Naive thymus-derived CD4-positive, alpha-beta T cell (primary cell): ENCODE results near the gene COL2A1. TPM values are rescaled to one million over a fixed set of nuclear protein-coding genes. Genes with fewer than 3 reads are reported as not detected.

Experiments used
- ATAC-seq: fragments of 150-1000 bp; cut with Tn5 transposase; 2 replicates; pipeline ENCODE4 v1.10.0; 2021; ENCODE audit warnings: mild to moderate bottlenecking, moderate library complexity
- CTCF ChIA-PET: fragments of 350-600 bp; sonication (Branson Sonifier 250); formaldehyde crosslinking; loops from one replicate; lab custom pipeline; 2021; ENCODE audit warnings: antibody characterized with exemption; lab: Charles Lee
- POLR2A ChIA-PET: fragments of 350-600 bp; sonication (Branson Sonifier 250); formaldehyde crosslinking; loops from one replicate; lab custom pipeline; 2021; ENCODE audit warnings: antibody characterized with exemption, inconsistent platforms; lab: Charles Lee
- DNase-seq, 9 donors: peaks; one replicate each; pipeline versions ENCODE4 v3.0.0 to v3.0.0-alpha.2; 2020 to 2022; ENCODE audit warnings: mixed read lengths in 1 of 9
- H3K27ac ChIP-seq: one replicate; pipeline ENCODE4 v1.7.0; 2013; ENCODE audit warnings: mild to moderate bottlenecking, low read depth, low read length, moderate library complexity
- H3K27me3 ChIP-seq, 2 donors: one replicate each; pipeline ENCODE4 v1.7.0; 2013; ENCODE audit warnings: low read length in 2 of 2, mild to moderate bottlenecking in 2 of 2, moderate library complexity in 2 of 2; ENCODE audit not compliant: control insufficient read depth in 2 of 2, insufficient read depth in 2 of 2
- H3K36me3 ChIP-seq, 3 experiments: 1 replicate in 2 of 3; 2 replicates in 1 of 3; pipeline ENCODE4 v1.7.0; 2013; ENCODE audit warnings: low read length in 3 of 3, mild to moderate bottlenecking in 3 of 3, moderate library complexity in 1 of 3; ENCODE audit not compliant: insufficient read depth in 3 of 3, control insufficient read depth in 2 of 3
- H3K4me1 ChIP-seq, 2 donors: one replicate each; pipeline ENCODE4 v1.7.0; 2013; ENCODE audit warnings: low read length in 2 of 2, mild to moderate bottlenecking in 2 of 2, moderate library complexity in 1 of 2; ENCODE audit not compliant: control insufficient read depth in 2 of 2, insufficient read depth in 2 of 2
- H3K4me3 ChIP-seq: 2 replicates; pipeline ENCODE4 v1.7.0; 2013; ENCODE audit warnings: mild to moderate bottlenecking, low read length
- H3K9me3 ChIP-seq, 3 experiments: 1 replicate in 2 of 3; 2 replicates in 1 of 3; pipeline ENCODE4 v1.7.0; 2013; ENCODE audit warnings: low read length in 3 of 3; ENCODE audit not compliant: control insufficient read depth in 2 of 3
- H3K27ac Mint-ChIP-seq, 9 donors: one replicate each; pipeline ENCODE4 v1.8.0; 2020 to 2022; ENCODE audit warnings: mixed read lengths in 9 of 9, mild to moderate bottlenecking in 8 of 9, moderate library complexity in 5 of 9, inconsistent platforms in 2 of 9
- H3K27me3 Mint-ChIP-seq, 5 donors: one replicate each; pipeline ENCODE4 v1.8.0; 2021 to 2022; ENCODE audit warnings: mixed read lengths in 5 of 5, mild to moderate bottlenecking in 1 of 5
- H3K36me3 Mint-ChIP-seq, 5 donors: one replicate each; pipeline ENCODE4 v1.8.0; 2020 to 2022; ENCODE audit warnings: mixed read lengths in 5 of 5, mild to moderate bottlenecking in 3 of 5, inconsistent platforms in 1 of 5
- H3K4me1 Mint-ChIP-seq, 7 donors: one replicate each; pipeline ENCODE4 v1.8.0; 2020 to 2022; ENCODE audit warnings: mixed read lengths in 7 of 7, mild to moderate bottlenecking in 3 of 7, inconsistent platforms in 1 of 7
- H3K4me3 Mint-ChIP-seq, 10 donors: one replicate each; pipeline ENCODE4 v1.8.0; 2020 to 2022; ENCODE audit warnings: mild to moderate bottlenecking in 10 of 10, mixed read lengths in 10 of 10, moderate library complexity in 6 of 10, inconsistent platforms in 2 of 10
- H3K9me3 Mint-ChIP-seq, 11 donors: one replicate each; pipeline ENCODE4 v1.8.0; 2020 to 2022; ENCODE audit warnings: mixed read lengths in 11 of 11, mild to moderate bottlenecking in 4 of 11, inconsistent platforms in 1 of 11, moderate library complexity in 1 of 11
- intact Hi-C, 2 donors: fragments of 100-400 bp; cut with micrococcal nuclease; formaldehyde crosslinking; loops; one replicate each; pipeline ENCODE4 v1.15.1; 2023
- polyA plus RNA-seq, 2 donors: library from polyadenylated mRNA; unstranded; fragments of 300-500 nt; fragmentation: Illumina TruSeq; gene quantifications; one replicate each; pipeline ENCODE4 v1.2.3, GENCODE V29; 2021
- total RNA-seq, 6 experiments: library from RNA in 5 of 6; stranded (reverse) in 5 of 6; gene quantifications; 1 replicate in 5 of 6; 2 replicates in 1 of 6; pipeline ENCODE4 v1.2.3 and lab custom pipeline; 2021 to 2026

COL2A1 gene
- total and polyA plus RNA-seq, 7 experiments from 2014 or later = not detected

DNA sequence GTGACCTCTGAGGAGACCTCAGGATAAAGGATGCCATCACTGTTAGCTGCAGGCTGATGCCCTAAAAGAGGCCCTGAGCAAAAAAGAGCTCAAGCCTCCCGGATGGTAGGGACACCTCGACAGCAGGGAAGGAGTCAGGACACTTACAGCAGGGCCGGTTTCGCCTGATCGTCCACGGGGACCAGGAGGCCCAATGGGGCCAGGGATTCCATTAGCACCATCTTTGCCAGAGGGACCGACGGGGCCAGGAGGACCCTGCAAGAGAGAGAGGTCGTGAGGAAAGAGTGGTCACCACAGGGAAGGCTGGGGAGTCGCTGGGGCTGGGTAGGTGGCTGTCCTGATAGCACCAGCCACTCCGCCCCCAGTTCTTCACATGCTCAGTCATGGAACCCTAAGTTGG, 28.5 kb downstream of the COL2A1 start:
- H3K27me3 ChIP-seq = no peaks in the 10 kb centered on the region
- H3K4me3 Mint-ChIP-seq = no peak overlapping the region
- intact Hi-C loops = no loop called here
- ChIA-PET CTCF (interaction anchor here (1.3 kb wide), 1 partner anchor 18 kb away, joined by 3 read pairs; no protein-coding TSS in a partner anchor), POLR2A (interaction anchor here (0.6 kb wide), 1 partner anchor 218 kb away, joined by 4 read pairs; no protein-coding TSS in a partner anchor)
- H3K4me1 Mint-ChIP-seq = no peaks in the 10 kb centered on the region
- H3K27ac Mint-ChIP-seq = no peak overlapping the region
- no peak for ATAC-seq
- no peaks in the 10 kb centered on the region for H3K4me1 ChIP-seq
- no peaks in the 10 kb centered on the region for H3K9me3 ChIP-seq
- H3K27ac ChIP-seq = no peak overlapping the region
- no peak overlapping the region for H3K4me3 ChIP-seq
- DNase-seq = no peak
- no peaks in the 10 kb centered on the region for H3K9me3 Mint-ChIP-seq
- no peaks in the 10 kb centered on the region for H3K36me3 ChIP-seq
- H3K36me3 Mint-ChIP-seq = peaks cover 0 to 1% (median 0%) of the 10 kb centered on the region in 5 donors
- H3K27me3 Mint-ChIP-seq = peaks cover 0 to 4% (median 0%) of the 10 kb centered on the region in 5 donors

DNA sequence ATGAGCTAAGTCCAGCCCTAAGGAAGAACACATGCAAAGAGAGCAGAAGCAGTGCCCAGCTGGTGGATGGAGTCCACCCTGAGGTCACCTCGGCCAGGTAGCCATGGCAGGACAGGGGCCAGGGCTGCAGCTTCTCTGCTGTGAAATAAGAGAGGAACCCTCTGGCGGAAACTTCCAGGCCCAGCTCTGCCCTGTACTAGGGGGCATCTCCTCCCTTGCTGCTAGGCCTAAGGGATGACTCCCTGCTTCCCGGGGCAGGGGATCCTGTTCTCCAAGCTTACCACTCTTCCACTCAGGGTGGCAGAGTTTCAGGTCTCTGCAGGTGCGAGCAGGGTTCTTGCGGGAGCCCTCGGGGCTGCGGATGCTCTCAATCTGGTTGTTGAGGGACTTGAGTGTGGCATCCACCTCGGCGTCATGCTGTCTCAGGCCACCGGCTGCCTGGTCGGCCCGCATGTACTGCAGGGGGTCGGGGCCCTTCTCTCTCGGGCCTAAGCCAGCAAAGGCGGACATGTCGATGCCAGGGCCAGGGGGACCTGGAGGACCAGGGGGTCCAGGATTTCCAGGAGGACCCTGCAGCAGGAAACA, 29.1 kb downstream of the COL2A1 start:
- Histone ChIP-seq H3K27me3 (no peaks in the 10 kb centered on the region), H3K36me3 (no peaks in the 10 kb centered on the region), H3K4me1 (no peaks in the 10 kb centered on the region), H3K9me3 (no peaks in the 10 kb centered on the region), H3K4me3 (no peak overlapping the region), H3K27ac (no peak overlapping the region)
- intact Hi-C loops = no loop called here
- POLR2A ChIA-PET = no interaction called here
- CTCF ChIA-PET = interaction anchor here (1.2 kb wide), 1 partner anchor 12 kb away, joined by 4 read pairs; the partner anchor contains the start of gene TMEM106C
- H3K4me3 Mint-ChIP-seq = no peak overlapping the region
- no peaks in the 10 kb centered on the region for H3K4me1 Mint-ChIP-seq
- H3K27me3 Mint-ChIP-seq = peaks cover 0 to 4% (median 0%) of the 10 kb centered on the region in 5 donors
- no peaks in the 10 kb centered on the region for H3K9me3 Mint-ChIP-seq
- peaks cover 0 to 1% (median 0%) of the 10 kb centered on the region in 5 donors for H3K36me3 Mint-ChIP-seq
- ATAC-seq (no peak), DNase-seq (no peak)
- no peak overlapping the region for H3K27ac Mint-ChIP-seq

GRCh38 chr12:47973870-47974269, 30.4 kb downstream of the COL2A1 start:
- intact Hi-C loops = no loop called here
- POLR2A ChIA-PET = no interaction called here
- H3K9me3 Mint-ChIP-seq = no peaks in the 10 kb centered on the region
- H3K9me3 ChIP-seq = no peaks in the 10 kb centered on the region
- no peaks in the 10 kb centered on the region for H3K4me1 Mint-ChIP-seq
- H3K27ac ChIP-seq = no peak overlapping the region
- ATAC-seq (no peak), DNase-seq (no peak)
- no peak overlapping the region for H3K27ac Mint-ChIP-seq
- CTCF ChIA-PET = no interaction called here
- peaks cover 0 to 7% (median 0%) of the 10 kb centered on the region in 3 experiments for H3K36me3 ChIP-seq
- no peaks in the 10 kb centered on the region for H3K4me1 ChIP-seq
- H3K27me3 Mint-ChIP-seq = peaks cover 0 to under 1% (median 0%) of the 10 kb centered on the region in 5 donors
- H3K4me3 Mint-ChIP-seq = no peak overlapping the region
- H3K4me3 ChIP-seq = no peak overlapping the region
- H3K27me3 ChIP-seq = no peaks in the 10 kb centered on the region
- peaks cover 0 to 6% (median 0%) of the 10 kb centered on the region in 5 donors for H3K36me3 Mint-ChIP-seq

DNA sequence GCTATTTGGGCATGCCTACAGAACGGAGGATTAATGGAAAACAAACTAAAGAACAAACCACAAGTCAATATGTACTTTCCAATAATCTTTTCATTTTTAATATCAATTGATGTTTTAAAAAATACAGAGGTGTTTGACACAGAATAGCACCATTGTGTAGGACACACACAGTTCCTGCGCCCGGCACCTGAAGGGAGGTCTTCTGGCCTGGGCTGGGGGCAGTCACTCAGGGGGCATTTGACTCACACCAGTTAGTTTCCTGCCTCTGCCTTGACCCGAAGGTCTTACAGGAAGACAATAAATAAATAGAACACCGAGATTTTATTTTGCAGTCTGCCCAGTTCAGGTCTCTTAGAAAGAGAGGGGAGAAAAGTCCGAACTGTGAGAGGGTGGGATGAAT, 31.4 kb downstream of the COL2A1 start:
- Histone ChIP-seq H3K9me3 (no peaks in the 10 kb centered on the region), H3K36me3 (peaks cover 0 to 16% (median 0%) of the 10 kb centered on the region in 3 experiments), H3K4me1 (no peaks in the 10 kb centered on the region), H3K27me3 (no peaks in the 10 kb centered on the region), H3K4me3 (no peak overlapping the region), H3K27ac (no peak overlapping the region)
- ATAC-seq (no peak), DNase-seq (no peak)
- ChIA-PET CTCF (no interaction called here), POLR2A (no interaction called here)
- no peaks in the 10 kb centered on the region for H3K27me3 Mint-ChIP-seq
- H3K4me3 Mint-ChIP-seq = no peak overlapping the region
- intact Hi-C loops = no loop called here
- H3K9me3 Mint-ChIP-seq = no peaks in the 10 kb centered on the region
- no peaks in the 10 kb centered on the region for H3K4me1 Mint-ChIP-seq
- peaks cover 0 to 9% (median 0%) of the 10 kb centered on the region in 5 donors for H3K36me3 Mint-ChIP-seq
- no peak overlapping the region for H3K27ac Mint-ChIP-seq

DNA sequence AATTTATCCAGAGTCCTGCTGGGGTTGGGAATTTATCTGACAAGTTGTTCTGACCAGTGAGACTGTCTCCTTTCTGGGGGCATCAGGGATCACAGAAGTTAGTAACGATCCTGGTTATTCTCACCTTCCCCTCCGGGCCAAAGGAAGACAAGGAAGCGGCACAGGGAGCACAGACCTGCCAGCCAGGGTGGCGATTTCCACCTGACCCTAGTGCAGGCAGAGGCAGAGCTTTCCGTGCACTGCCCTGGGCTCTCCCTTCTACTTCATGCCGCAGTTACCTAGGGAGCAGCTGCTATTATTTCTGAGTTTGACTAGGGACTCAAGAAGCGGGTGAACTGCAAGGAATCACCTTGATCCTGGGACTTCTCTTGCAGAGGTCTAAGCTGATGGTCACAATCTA, 33.4 kb downstream of the COL2A1 start:
- Mint-ChIP-seq H3K4me3 (no peak overlapping the region), H3K4me1 (peaks cover 0 to 13% (median 5%) of the 10 kb centered on the region in 7 donors), H3K27me3 (no peaks in the 10 kb centered on the region), H3K36me3 (peaks cover 0 to 19% (median 0%) of the 10 kb centered on the region in 5 donors), H3K9me3 (no peaks in the 10 kb centered on the region), H3K27ac (no peak overlapping the region)
- intact Hi-C loops = no loop called here
- peaks cover 0 to 29% (median 0%) of the 10 kb centered on the region in 3 experiments for H3K36me3 ChIP-seq
- no peaks in the 10 kb centered on the region for H3K27me3 ChIP-seq
- no peaks in the 10 kb centered on the region for H3K9me3 ChIP-seq
- ATAC-seq = no peak
- CTCF ChIA-PET = interaction anchor here (1.4 kb wide), 1 partner anchor 8 kb away, joined by 3 read pairs; the partner anchor contains the start of gene TMEM106C
- H3K27ac ChIP-seq = no peak overlapping the region
- POLR2A ChIA-PET = no interaction called here
- H3K4me1 ChIP-seq = no peaks in the 10 kb centered on the region
- no peak overlapping the region for H3K4me3 ChIP-seq
- DNase-seq = no peak

GRCh38 chr12:47969845-47970244, 34.4 kb downstream of the COL2A1 start:
- Histone ChIP-seq H3K4me3 (no peak overlapping the region), H3K4me1 (no peaks in the 10 kb centered on the region), H3K27me3 (no peaks in the 10 kb centered on the region), H3K36me3 (peaks cover 0 to 34% (median 0%) of the 10 kb centered on the region in 3 experiments), H3K27ac (no peak overlapping the region), H3K9me3 (no peaks in the 10 kb centered on the region)
- ChIA-PET CTCF (interaction anchor here (0.6 kb wide), 1 partner anchor 190 kb away, joined by 3 read pairs; no protein-coding TSS in a partner anchor), POLR2A (no interaction called here)
- H3K4me1 Mint-ChIP-seq = peaks cover 7 to 23% (median 14%) of the 10 kb centered on the region in 7 donors
- DNase-seq = no peak
- peaks cover 0 to 22% (median 0%) of the 10 kb centered on the region in 5 donors for H3K36me3 Mint-ChIP-seq
- H3K27me3 Mint-ChIP-seq = no peaks in the 10 kb centered on the region
- no peaks in the 10 kb centered on the region for H3K9me3 Mint-ChIP-seq
- intact Hi-C loops = no loop called here
- no peak for ATAC-seq
- no peak overlapping the region for H3K4me3 Mint-ChIP-seq
- no peak overlapping the region for H3K27ac Mint-ChIP-seq
